Measurements from ENCODE around the gene HTR6.

Gene HTR6

DNA sequence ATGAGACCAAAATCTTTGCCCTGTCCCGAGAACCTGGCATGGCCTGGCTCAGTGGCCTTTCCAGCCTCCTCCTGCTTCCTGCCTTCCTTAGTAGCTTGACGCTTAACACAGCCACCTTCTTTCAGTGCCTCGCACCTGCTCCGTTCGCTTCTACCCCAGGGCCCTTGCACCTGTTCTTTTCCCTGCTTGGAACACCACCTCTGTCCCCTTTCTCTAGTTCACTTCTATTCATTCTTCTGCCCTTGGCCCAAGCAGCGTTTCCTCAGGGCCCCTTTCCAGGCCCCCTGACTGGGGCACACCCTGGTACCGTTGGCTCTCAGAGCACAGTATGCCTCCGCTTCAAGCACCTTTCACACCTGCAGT lies 9.0 kb upstream of the HTR6 start:
- TF ChIP-seq, protein P1, sequence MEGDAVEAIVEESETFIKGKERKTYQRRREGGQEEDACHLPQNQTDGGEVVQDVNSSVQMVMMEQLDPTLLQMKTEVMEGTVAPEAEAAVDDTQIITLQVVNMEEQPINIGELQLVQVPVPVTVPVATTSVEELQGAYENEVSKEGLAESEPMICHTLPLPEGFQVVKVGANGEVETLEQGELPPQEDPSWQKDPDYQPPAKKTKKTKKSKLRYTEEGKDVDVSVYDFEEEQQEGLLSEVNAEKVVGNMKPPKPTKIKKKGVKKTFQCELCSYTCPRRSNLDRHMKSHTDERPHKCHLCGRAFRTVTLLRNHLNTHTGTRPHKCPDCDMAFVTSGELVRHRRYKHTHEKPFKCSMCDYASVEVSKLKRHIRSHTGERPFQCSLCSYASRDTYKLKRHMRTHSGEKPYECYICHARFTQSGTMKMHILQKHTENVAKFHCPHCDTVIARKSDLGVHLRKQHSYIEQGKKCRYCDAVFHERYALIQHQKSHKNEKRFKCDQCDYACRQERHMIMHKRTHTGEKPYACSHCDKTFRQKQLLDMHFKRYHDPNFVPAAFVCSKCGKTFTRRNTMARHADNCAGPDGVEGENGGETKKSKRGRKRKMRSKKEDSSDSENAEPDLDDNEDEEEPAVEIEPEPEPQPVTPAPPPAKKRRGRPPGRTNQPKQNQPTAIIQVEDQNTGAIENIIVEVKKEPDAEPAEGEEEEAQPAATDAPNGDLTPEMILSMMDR (IDR thresholded peaks at IDR 0.05): no peak
- peaks cover 24% of the 10 kb centered on the region for H3K27me3 ChIP-seq
- H3K27ac ChIP-seq: no peak overlapping the region
- no peaks in the 10 kb centered on the region for H3K9me3 ChIP-seq
- H3K4me3 ChIP-seq (ENCODE audit: low read depth in 1 of 2, low read length in 1 of 2): no peak overlapping the region
- H3K36me3 ChIP-seq: no peaks in the 10 kb centered on the region
- no peaks in the 10 kb centered on the region for H3K4me1 ChIP-seq (ENCODE audit: control insufficient read depth in 1 of 2, insufficient read depth in 1 of 2, low read depth in 1 of 2, low read length in 1 of 2)

DNA sequence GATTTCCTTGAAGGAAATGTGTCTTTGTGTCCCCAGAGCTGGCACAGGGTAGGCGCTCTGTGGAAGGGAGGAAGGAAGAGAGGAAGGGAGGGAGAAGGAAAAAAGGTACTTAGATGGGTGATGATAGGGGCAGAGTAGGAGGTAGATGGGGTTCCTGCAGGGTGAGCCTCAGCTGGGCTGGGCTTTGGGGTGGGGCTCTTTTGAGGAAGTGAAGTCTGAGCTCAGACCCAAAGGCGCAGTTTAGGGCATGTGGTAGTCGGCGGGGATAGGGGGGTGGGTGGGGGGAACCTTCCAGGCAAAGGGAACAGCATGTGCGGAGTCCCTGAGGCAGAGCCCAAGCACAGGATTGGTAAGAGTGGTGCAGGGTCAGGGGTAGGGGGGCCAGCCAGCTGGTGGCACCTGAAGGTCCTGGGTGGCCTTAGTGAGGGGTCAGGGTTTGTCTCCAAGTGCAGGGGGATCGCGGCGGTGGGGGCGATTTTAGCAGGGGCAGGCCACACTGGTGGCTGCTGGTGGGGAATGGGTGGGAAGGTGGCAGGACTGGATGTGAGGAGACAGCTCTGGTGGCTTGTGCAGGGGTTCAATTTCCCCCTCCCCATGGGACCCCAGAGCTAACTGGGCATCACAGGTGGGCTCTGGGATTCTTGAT lies 8.4 kb upstream of the HTR6 start:
- H3K4me3 ChIP-seq (ENCODE audit: low read depth in 1 of 2, low read length in 1 of 2): no peak overlapping the region
- no peaks in the 10 kb centered on the region for H3K4me1 ChIP-seq (ENCODE audit: control insufficient read depth in 1 of 2, insufficient read depth in 1 of 2, low read depth in 1 of 2, low read length in 1 of 2)
- H3K27ac ChIP-seq: no peak overlapping the region
- TF ChIP-seq, protein P1 (IDR thresholded peaks at IDR 0.05): no peak
- H3K27me3 ChIP-seq: peaks cover 24% of the 10 kb centered on the region
- H3K9me3 ChIP-seq: no peaks in the 10 kb centered on the region
- H3K36me3 ChIP-seq: no peaks in the 10 kb centered on the region

DNA sequence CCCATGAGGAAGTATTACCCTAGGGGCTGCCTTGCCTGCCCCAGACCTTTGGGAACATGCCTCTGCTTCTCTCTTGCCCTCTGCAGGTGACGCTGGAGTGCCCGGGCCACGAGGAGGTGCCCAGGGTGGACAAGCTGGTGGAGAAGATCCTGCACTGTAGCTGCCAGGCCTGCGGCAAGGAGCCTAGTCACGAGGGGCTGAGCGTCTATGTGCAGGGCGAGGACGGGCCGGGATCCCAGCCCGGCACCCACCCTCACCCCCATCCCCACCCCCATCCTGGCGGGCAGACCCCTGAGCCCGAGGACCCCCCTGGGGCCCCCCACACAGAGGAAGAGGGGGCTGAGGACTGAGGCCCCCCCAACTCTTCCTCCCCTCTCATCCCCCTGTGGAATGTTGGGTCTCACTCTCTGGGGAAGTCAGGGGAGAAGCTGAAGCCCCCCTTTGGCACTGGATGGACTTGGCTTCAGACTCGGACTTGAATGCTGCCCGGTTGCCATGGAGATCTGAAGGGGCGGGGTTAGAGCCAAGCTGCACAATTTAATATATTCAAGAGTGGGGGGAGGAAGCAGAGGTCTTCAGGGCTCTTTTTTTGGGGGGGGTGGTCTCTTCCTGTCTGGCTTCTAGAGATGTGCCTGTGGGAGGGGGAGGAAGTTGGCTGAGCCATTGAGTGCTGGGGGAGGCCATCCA lies 7.8 kb upstream of the HTR6 start:
- TF ChIP-seq, protein P1 (IDR thresholded peaks at IDR 0.05): no peak
- H3K27me3 ChIP-seq: peaks cover 26% of the 10 kb centered on the region
- no peaks in the 10 kb centered on the region for H3K36me3 ChIP-seq
- H3K4me3 ChIP-seq (ENCODE audit: low read depth in 1 of 2, low read length in 1 of 2): no peak overlapping the region
- no peak overlapping the region for H3K27ac ChIP-seq
- H3K9me3 ChIP-seq: no peaks in the 10 kb centered on the region
- no peaks in the 10 kb centered on the region for H3K4me1 ChIP-seq (ENCODE audit: control insufficient read depth in 1 of 2, insufficient read depth in 1 of 2, low read depth in 1 of 2, low read length in 1 of 2)

DNA sequence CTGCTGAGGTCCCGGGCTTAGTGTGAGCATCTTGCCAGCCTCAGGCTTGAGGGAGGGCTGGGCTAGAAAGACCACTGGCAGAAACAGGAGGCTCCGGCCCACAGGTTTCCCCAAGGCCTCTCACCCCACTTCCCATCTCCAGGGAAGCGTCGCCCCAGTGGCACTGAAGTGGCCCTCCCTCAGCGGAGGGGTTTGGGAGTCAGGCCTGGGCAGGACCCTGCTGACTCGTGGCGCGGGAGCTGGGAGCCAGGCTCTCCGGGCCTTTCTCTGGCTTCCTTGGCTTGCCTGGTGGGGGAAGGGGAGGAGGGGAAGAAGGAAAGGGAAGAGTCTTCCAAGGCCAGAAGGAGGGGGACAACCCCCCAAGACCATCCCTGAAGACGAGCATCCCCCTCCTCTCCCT lies 7.2 kb upstream of the HTR6 start:
- peaks cover 30% of the 10 kb centered on the region for H3K27me3 ChIP-seq
- H3K4me3 ChIP-seq (ENCODE audit: low read depth in 1 of 2, low read length in 1 of 2): no peak overlapping the region
- H3K36me3 ChIP-seq: no peaks in the 10 kb centered on the region
- no peaks in the 10 kb centered on the region for H3K9me3 ChIP-seq
- no peaks in the 10 kb centered on the region for H3K4me1 ChIP-seq (ENCODE audit: control insufficient read depth in 1 of 2, insufficient read depth in 1 of 2, low read depth in 1 of 2, low read length in 1 of 2)
- TF ChIP-seq, protein P1 (IDR thresholded peaks at IDR 0.05): no peak
- H3K27ac ChIP-seq: no peak overlapping the region

DNA sequence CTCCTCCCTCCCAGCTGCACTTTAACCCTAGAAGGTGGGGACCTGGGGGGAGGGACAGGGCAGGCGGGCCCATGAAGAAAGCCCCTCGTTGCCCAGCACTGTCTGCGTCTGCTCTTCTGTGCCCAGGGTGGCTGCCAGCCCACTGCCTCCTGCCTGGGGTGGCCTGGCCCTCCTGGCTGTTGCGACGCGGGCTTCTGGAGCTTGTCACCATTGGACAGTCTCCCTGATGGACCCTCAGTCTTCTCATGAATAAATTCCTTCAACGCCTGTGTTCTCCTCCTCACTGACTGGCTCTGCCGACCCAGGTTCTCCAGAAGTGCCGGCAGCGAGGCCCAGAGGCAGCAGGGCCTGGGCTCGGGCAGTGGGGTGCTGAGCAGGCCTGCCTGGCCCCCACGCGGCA lies 6.5 kb upstream of the HTR6 start:
- Histone ChIP-seq H3K4me3 (ENCODE audit: low read depth in 1 of 2, low read length in 1 of 2) (no peak overlapping the region), H3K36me3 (no peaks in the 10 kb centered on the region), H3K27ac (no peak overlapping the region), H3K4me1 (ENCODE audit: control insufficient read depth in 1 of 2, insufficient read depth in 1 of 2, low read depth in 1 of 2, low read length in 1 of 2) (no peaks in the 10 kb centered on the region), H3K9me3 (no peaks in the 10 kb centered on the region), H3K27me3 (peaks cover 37% of the 10 kb centered on the region)
- TF ChIP-seq, protein P1 (IDR thresholded peaks at IDR 0.05): no peak
